SKM-1 (cell line): ENCODE measurements around the gene NAT8.
"Not testable (repeated sequence)": the region's sequence is repeated elsewhere in the genome, so short reads cannot be mapped to it uniquely, and the experiment has no call there.

ENCODE experiments used
- DNase-seq: peaks from one replicate; lab custom pipeline; 2025; ENCODE audit not compliant: unreplicated experiment; lab: John Stamatoyannopoulos, UW

Gene NAT8

DNA sequence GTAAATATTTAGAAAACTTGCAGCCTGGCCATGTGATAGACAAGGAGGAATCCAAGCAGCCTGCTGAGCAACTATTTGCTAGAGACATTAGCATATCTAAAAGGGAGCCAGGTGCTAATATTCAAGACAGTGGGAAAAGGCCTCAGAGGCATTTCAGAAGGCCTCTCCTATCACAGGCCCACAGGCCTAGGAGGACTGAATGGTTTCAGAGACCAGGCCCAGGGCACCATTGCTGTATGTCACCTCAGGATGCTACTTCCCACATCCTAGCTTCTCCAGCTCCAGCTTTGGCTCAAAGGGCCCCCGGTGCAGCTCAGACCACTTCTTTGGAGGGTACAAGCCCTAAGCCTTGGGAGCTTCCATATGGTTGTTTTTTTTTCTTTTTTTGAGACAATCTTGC is 3.8 kb downstream of the NAT8 start:
- no peak for DNase-seq

- DNase-seq: not testable (repeated sequence)
Observed at GRCh38 chr2:73636977-73637376, 5.2 kb downstream of the NAT8 start.

GRCh38 chr2:73630662-73631266 is 11.5 kb downstream of the NAT8 start:
- DNase-seq: not testable (repeated sequence)

DNA sequence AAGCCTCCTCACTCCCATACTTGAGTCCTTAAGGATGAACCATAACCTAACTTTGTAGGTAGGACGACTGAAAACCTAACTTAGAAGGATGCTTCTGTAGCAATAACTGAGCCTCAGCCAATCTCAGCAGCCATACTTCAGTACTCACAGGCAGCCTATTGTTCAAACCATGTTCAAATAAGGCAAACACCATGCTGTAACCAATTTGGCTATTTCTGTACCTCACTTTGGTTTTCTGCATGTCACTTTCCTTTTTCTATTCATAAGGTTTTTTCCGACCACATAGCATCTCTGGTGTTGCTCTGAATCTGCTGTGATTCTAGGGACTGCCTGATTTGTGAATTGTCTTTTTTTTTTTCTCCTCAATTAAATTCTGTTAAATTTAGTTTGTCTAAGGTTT is 13.7 kb downstream of the NAT8 start:
- DNase-seq: not testable (repeated sequence)

DNA sequence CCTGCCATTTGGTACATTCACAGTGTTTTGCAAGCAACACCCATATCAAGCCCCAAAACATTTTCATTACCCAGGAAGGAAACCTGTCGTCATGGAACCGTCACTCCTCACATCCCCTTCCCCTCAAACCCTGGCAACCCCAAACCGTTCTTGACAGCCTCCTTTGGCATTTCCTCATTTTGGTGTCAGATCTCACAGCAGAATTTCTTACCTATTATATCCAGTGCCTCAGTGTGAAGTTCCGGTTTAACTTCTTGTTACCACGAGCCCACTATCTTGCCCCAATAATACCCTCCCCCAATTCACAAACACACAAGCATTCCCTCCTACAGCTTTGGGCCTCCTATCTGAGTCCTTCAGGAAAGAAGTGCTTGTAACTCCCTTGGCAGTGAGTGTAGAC is 16.0 kb downstream of the NAT8 start:
- DNase-seq: not testable (repeated sequence)

- not testable (repeated sequence) for DNase-seq
Observed at GRCh38 chr2:73624625-73625024, 17.6 kb downstream of the NAT8 start.

DNA sequence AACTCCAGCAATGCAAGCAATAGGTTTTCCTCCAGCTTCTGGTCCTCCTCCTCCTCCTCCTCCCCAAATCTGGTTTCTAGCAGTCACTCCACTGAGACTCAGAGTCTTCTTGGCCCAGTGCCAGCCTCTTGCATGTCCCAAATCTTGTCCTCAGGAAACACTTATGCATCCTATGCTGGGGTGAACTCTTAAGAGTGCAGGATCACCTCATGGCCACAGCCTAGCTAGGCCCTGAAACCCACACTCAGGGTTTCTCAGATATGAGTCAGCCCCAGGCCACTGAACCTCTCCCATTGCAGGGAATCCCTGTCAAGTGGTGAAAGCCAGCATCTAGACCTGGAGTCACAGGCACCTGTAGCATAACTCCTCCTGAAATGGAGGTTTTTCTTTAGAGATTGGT is 18.2 kb downstream of the NAT8 start:
- DNase-seq: not testable (repeated sequence)

- not testable (repeated sequence) for DNase-seq
Observed at GRCh38 chr2:73619925-73620324, 22.3 kb downstream of the NAT8 start.

GRCh38 chr2:73614997-73615396 is 27.2 kb downstream of the NAT8 start:
- no peak for DNase-seq

GRCh38 chr2:73614105-73614504 is 28.1 kb downstream of the NAT8 start:
- no peak for DNase-seq

DNA sequence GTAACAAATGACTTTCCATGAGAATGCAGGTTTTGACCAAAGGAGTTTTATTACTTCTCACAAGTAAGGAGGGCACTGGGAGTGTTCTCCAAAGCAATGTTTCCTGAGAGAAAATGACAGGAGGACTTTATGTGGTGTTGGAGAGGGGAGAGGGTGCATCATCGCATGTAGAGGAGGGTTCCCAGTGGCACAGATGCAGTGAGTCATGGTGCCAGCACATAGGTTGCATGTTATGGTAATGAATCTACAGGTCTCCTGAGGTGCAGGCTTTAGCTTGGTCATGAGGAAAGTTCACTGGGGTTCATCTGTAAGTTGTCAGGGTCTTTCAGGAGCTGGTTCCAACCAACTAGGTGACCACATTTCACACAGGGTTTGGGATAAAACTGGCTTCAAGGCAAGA is 30.4 kb downstream of the NAT8 start:
- DNase-seq: no peak

- DNase-seq: no peak
Observed at GRCh38 chr2:73611193-73611592, 31.0 kb downstream of the NAT8 start.

DNA sequence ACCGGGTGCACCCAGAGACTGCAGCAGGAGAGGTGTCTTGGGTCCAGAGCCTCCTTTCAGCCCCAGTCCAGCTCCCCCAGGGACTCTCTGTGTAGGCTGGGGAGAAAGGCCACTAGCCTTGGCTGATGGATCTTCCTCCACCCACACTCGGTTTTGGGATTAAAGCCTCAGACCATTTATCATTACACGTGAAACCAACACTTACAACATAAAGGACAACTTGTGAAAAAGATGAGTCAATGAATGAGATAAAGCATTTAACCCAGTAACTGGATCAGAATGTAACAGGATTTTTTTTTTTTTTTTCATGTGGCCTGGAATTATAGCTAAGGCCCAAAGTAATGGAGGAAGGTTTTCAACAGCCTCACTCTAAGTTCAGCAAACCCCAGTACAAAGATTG is 32.1 kb downstream of the NAT8 start:
- DNase-seq: no peak

- DNase-seq: not testable (repeated sequence)
Observed at GRCh38 chr2:73604589-73604988, 37.6 kb downstream of the NAT8 start.

DNA sequence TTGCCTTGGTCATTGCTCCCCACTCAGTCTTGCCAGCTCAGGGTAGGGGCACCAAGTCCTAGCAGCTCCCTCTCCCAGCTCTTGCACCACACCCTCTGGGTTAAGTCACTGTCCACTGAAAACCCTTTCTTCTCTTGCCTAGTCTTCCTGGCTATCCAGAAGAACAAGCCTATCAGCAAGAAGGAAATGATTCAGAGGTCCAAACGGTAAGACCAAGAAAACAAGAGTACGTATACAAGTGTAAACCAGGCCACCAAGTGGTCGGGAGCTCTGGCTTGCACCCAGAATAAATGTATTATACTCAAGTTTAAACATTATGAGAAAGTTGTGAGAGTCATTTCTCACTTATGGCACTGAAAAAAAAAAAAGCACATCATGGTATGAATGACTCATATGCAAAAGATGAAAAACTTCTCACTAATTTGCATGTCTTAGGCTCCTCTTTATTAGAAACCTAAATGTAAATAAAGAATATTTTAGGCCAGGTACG is 39.1 kb downstream of the NAT8 start:
- DNase-seq: not testable (repeated sequence)

DNA sequence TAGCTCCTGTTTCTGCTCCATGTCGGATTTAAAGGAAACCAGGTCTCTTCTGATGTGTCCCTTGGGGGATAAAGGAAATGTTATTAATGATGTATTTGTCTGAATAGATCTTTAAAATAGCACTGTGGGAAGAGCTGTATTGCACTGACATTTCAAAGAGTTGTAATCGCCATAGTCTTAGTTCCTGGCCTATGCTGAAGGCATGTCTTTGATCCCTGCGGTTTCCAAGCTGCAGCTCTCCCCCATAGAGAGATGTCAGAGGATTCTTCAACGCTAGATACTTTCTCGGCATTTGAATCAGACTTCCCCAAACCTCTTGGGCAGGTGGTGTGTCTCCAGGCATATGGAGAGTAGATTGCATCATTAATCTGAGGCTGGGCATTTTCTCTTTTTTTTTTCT is 40.4 kb downstream of the NAT8 start:
- no peak for DNase-seq

DNA sequence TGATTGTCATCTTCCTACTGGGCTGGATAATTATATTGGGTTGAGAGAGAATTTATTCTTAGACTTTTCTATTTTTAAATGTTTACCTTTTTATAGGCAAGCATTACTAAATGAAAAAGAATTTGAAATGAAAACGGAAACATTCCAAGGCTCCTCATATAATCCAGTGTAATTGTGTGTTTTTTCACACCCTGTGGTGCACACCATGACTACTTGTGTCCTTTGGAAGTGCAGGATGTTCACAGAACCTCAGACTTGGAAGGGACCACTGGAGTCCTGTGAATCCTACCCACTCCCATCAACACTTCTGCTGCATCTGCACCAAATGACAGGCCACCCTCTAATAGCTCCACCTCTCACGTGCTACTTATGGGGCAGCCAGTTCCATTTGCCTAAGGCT is 48.0 kb downstream of the NAT8 start:
- DNase-seq: no peak

DNA sequence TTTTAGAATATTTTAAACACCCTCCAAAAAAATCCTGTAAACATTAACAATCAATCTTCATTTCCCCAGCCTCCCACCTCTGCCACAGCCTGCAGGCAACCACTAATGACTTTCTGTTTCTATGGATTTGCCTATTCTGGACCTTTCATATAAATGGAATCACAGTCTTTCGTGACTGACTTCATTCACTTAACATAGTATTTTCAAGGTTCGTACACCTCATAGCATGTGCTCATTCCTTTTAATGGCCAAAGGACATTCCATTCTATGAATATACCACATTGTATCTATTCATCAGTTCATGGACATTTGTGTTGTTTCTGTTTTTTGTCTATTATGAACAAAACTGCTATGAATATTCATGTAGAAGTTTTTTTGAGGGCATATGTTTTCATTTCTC is 48.5 kb downstream of the NAT8 start:
- DNase-seq: no peak
